HFFc6 (cell line): Measurements from ENCODE around the gene CMKLR1. TPM values are rescaled to one million over a fixed set of nuclear protein-coding genes. Genes with fewer than 3 reads are reported as not detected.

Experiments
- DNase-seq: peaks from one replicate; pipeline ENCODE4 v3.0.0-alpha.2; 2018
- H3K27ac Mint-ChIP-seq: 2 replicates; pipeline ENCODE4 v1.8.0; 2020; ENCODE audit warnings: mild to moderate bottlenecking, mixed read lengths
- H3K27me3 Mint-ChIP-seq: 2 replicates; pipeline ENCODE4 v1.8.0; 2021; ENCODE audit warnings: mild to moderate bottlenecking, moderate library complexity, mixed read lengths; ENCODE audit not compliant: insufficient read depth
- H3K36me3 Mint-ChIP-seq: 2 replicates; pipeline ENCODE4 v1.8.0; 2021; ENCODE audit warnings: low read depth, mixed read lengths
- H3K4me1 Mint-ChIP-seq: 2 replicates; pipeline ENCODE4 v1.8.0; 2020; ENCODE audit warnings: low read depth, mixed read lengths
- H3K4me3 Mint-ChIP-seq: 2 replicates; pipeline ENCODE4 v1.8.0; 2020; ENCODE audit warnings: mild to moderate bottlenecking, moderate library complexity, mixed read lengths
- H3K9me3 Mint-ChIP-seq: 2 replicates; pipeline ENCODE4 v1.8.0; 2020; ENCODE audit warnings: mild to moderate bottlenecking, mixed read lengths
- CTCF ChIP-seq: fragments of 200-600 bp; sonication (generic); IDR thresholded peaks from 2 replicates; pipeline ENCODE4 v1.5.0; 2021; ENCODE audit warnings: antibody characterized with exemption, mild to moderate bottlenecking
- total RNA-seq, 6 experiments: library from RNA; stranded (reverse); fragmentation: NEBNext Ultra II Directional; extraction: Animal tissue kit (Norgen Biotek cat#: 25700); gene quantifications; 2 replicates in 1 of 6; 3 replicates in 5 of 6; pipeline ENCODE4 v1.2.3, GENCODE V29; 2021

Gene CMKLR1
- total RNA-seq, 6 experiments from 2014 or later, result not detected

- TF ChIP-seq CTCF, result no peak
- DNase-seq, result no peak
- H3K36me3 Mint-ChIP-seq, result no peaks in the 10 kb centered on the region
- no peak overlapping the region for H3K27ac Mint-ChIP-seq
- no peak overlapping the region for H3K4me3 Mint-ChIP-seq
- H3K9me3 Mint-ChIP-seq, result peaks cover 52% of the 10 kb centered on the region
- H3K27me3 Mint-ChIP-seq, result peaks cover 6% of the 10 kb centered on the region; the same call in 1 of the 2 replicates
- H3K4me1 Mint-ChIP-seq, result no peaks in the 10 kb centered on the region
These were observed 85.6 kb downstream of the CMKLR1 start for GRCh38 chr12:108253540-108253939.

- no peaks in the 10 kb centered on the region for H3K36me3 Mint-ChIP-seq
- H3K4me3 Mint-ChIP-seq, result no peak overlapping the region
- H3K27ac Mint-ChIP-seq, result no peak overlapping the region
- no peaks in the 10 kb centered on the region for H3K4me1 Mint-ChIP-seq
- H3K27me3 Mint-ChIP-seq, result peaks cover 6% of the 10 kb centered on the region; the same call in 1 of the 2 replicates
- TF ChIP-seq CTCF, result no peak
- DNase-seq, result no peak
- peaks cover 50% of the 10 kb centered on the region for H3K9me3 Mint-ChIP-seq
These were observed 86.6 kb downstream of the CMKLR1 start for GRCh38 chr12:108252523-108252922.

- Mint-ChIP-seq H3K36me3 (no peaks in the 10 kb centered on the region), H3K27ac (no peak overlapping the region), H3K4me3 (no peak overlapping the region), H3K27me3 (peaks cover 6% of the 10 kb centered on the region; the same call in 1 of the 2 replicates), H3K9me3 (peaks cover 46% of the 10 kb centered on the region), H3K4me1 (no peaks in the 10 kb centered on the region)
- no peak for TF ChIP-seq CTCF
- DNase-seq, result no peak
These were observed 91.1 kb downstream of the CMKLR1 start for GRCh38 chr12:108248011-108248410.

- H3K4me3 Mint-ChIP-seq, result no peak overlapping the region
- peaks cover 41% of the 10 kb centered on the region for H3K9me3 Mint-ChIP-seq
- peaks cover 3% of the 10 kb centered on the region for H3K27me3 Mint-ChIP-seq
- H3K4me1 Mint-ChIP-seq, result no peaks in the 10 kb centered on the region
- no peak for TF ChIP-seq CTCF
- no peaks in the 10 kb centered on the region for H3K36me3 Mint-ChIP-seq
- H3K27ac Mint-ChIP-seq, result no peak overlapping the region
- no peak for DNase-seq
These were observed 92.0 kb downstream of the CMKLR1 start for GRCh38 chr12:108247130-108247529.

GRCh38 chr12:108241986-108242703, 97.0 kb downstream of the CMKLR1 start:
- Mint-ChIP-seq H3K4me1 (no peaks in the 10 kb centered on the region), H3K4me3 (no peak overlapping the region), H3K27me3 (no peaks in the 10 kb centered on the region; the same call in none of the 2 replicates), H3K27ac (no peak overlapping the region), H3K36me3 (peaks cover 7% of the 10 kb centered on the region; the same call in 1 of the 2 replicates), H3K9me3 (peaks cover 34% of the 10 kb centered on the region)
- TF ChIP-seq CTCF, result no peak
- DNase-seq, result no peak
